Testis (tissue), 2 donors: Measurements from ENCODE around the gene ABO.

Source experiments
- CTCF ChIP-seq, 3 experiments: fragments of 450-650 bp in 2 of 3; fragments of 200-600 bp in 1 of 3; sonication (generic) in 1 of 3; IDR thresholded peaks; one replicate each; pipeline ENCODE4 v1.5.1; 2016 to 2019; ENCODE audit warnings: antibody characterized with exemption in 3 of 3, mild to moderate bottlenecking in 2 of 3, moderate library complexity in 1 of 3
- POLR2A ChIP-seq: fragments of 450-650 bp; IDR thresholded peaks from one replicate; pipeline ENCODE4 v1.6.1; 2017; ENCODE audit warnings: antibody characterized with exemption, mild to moderate bottlenecking, moderate library complexity

- TF ChIP-seq POLR2A: no peak
- no peak for TF ChIP-seq CTCF (IDR thresholded peaks at IDR 0.05)
Observed at GRCh38 chr9:133323211-133323610, 48.2 kb upstream of the ABO start.
